AG04450 (cell line): ENCODE data around the gene MTG1. TPM values are rescaled to one million over a fixed set of nuclear protein-coding genes. Genes with fewer than 3 reads are reported as not detected.

Source experiments
- CTCF ChIA-PET: fragments of 300-600, 350-600 bp; formaldehyde crosslinking; extraction: SDS; loops from one replicate; lab custom pipeline; 2022; ENCODE audit warnings: antibody characterized with exemption, inconsistent platforms; lab: Charles Lee
- POLR2A ChIA-PET: fragments of 350-600 bp; formaldehyde crosslinking; extraction: SDS; loops from one replicate; lab custom pipeline; 2021; ENCODE audit warnings: antibody characterized with exemption, inconsistent platforms; lab: Yijun Ruan, JAX
- DNase-seq: peaks from one replicate; pipeline ENCODE4 v3.0.0-alpha.2; 2011; ENCODE audit warnings: low read depth, low spot score
- H3K27ac ChIP-seq: one replicate; pipeline ENCODE4 v1.5.1; 2012; ENCODE audit warnings: low read depth, low read length, control low read depth
- H3K27me3 ChIP-seq: one replicate; pipeline ENCODE4 v1.6.0; 2012; ENCODE audit warnings: low read length; ENCODE audit not compliant: control insufficient read depth, insufficient read depth
- H3K4me3 ChIP-seq: 2 replicates; pipeline ENCODE4 v1.5.1; 2011; ENCODE audit warnings: mild to moderate bottlenecking, low read depth, low read length, control low read depth
- H3K9me3 ChIP-seq: 2 replicates; pipeline ENCODE4 v1.5.1; 2012; ENCODE audit warnings: low read length; ENCODE audit not compliant: control insufficient read depth, insufficient read depth
- CTCF ChIP-seq: IDR thresholded peaks from 2 replicates; pipeline ENCODE4 v1.5.1; 2011; ENCODE audit warnings: low read depth, low read length, control low read depth, inconsistent platforms
- polyA plus RNA-seq: library from polyadenylated mRNA; depleted of rRNA; stranded (reverse); fragments of >200 nt; gene quantifications from 2 replicates; pipeline ENCODE4 v1.2.3, GENCODE V29; 2011

MTG1 gene
- polyA plus RNA-seq, 1 experiment, result 36.1 TPM

- H3K27me3 ChIP-seq, result no peaks in the 10 kb centered on the region
- POLR2A ChIA-PET, result interaction anchor here (0.6 kb wide), 1 partner anchor 15 kb away, joined by 5 read pairs; no protein-coding TSS in a partner anchor
- H3K27ac ChIP-seq, result no peak overlapping the region
- TF ChIP-seq CTCF, result no peak
- CTCF ChIA-PET, result no interaction called here
- no peak overlapping the region for H3K4me3 ChIP-seq
- no peak for DNase-seq
- peaks cover 5% of the 10 kb centered on the region; the same call in 1 of the 2 replicates for H3K9me3 ChIP-seq
Measured at GRCh38 chr10:133419211-133419950, 25.4 kb downstream of the MTG1 start.

- CTCF ChIA-PET, result no interaction called here
- Histone ChIP-seq H3K27ac (no peak overlapping the region), H3K27me3 (no peaks in the 10 kb centered on the region), H3K4me3 (no peak overlapping the region), H3K9me3 (peaks cover 4% of the 10 kb centered on the region; the same call in 1 of the 2 replicates)
- no peak for TF ChIP-seq CTCF
- POLR2A ChIA-PET, result interaction anchor here (0.6 kb wide), 1 partner anchor 16 kb away, joined by 5 read pairs; no protein-coding TSS in a partner anchor
- DNase-seq, result no peak
Measured at GRCh38 chr10:133420028-133420427, 26.1 kb downstream of the MTG1 start.

GRCh38 chr10:133420579-133420978 lies 26.6 kb downstream of the MTG1 start:
- no peaks in the 10 kb centered on the region for H3K27me3 ChIP-seq
- peaks cover 2% of the 10 kb centered on the region; the same call in 1 of the 2 replicates for H3K9me3 ChIP-seq
- TF ChIP-seq CTCF, result no peak
- no peak overlapping the region for H3K4me3 ChIP-seq
- no peak for DNase-seq
- ChIA-PET POLR2A (no interaction called here), CTCF (no interaction called here)
- no peak overlapping the region for H3K27ac ChIP-seq

- no peak overlapping the region for H3K27ac ChIP-seq
- H3K9me3 ChIP-seq, result no peaks in the 10 kb centered on the region; the same call in 1 of the 2 replicates
- no peak for TF ChIP-seq CTCF
- no peaks in the 10 kb centered on the region for H3K27me3 ChIP-seq
- ChIA-PET CTCF (no interaction called here), POLR2A (no interaction called here)
- no peak for DNase-seq
- no peak overlapping the region for H3K4me3 ChIP-seq
Measured at GRCh38 chr10:133421336-133422222, 27.6 kb downstream of the MTG1 start.
